Endothelial cell of umbilical vein (primary cell): ENCODE results near the gene NOB1. TPM values are rescaled to one million over a fixed set of nuclear protein-coding genes. Genes with fewer than 3 reads are reported as not detected.

Experiments used
- BruUV-seq: library from RNA; stranded (reverse); fragments of 400-500 nt; replicated peaks from 2 replicates; lab custom pipeline; 2021; lab: Mats Ljungman, UMichigan
- CTCF ChIA-PET: fragments of 300-600, 350-600 bp; sonication (Branson Sonifier 250); formaldehyde crosslinking; loops from one replicate; lab custom pipeline; 2021; ENCODE audit warnings: antibody characterized with exemption, inconsistent platforms; lab: Charles Lee
- POLR2A ChIA-PET: fragments of 300-600, 350-600 bp; sonication (Branson Sonifier 250); formaldehyde crosslinking; loops from one replicate; lab custom pipeline; 2021; ENCODE audit warnings: antibody characterized with exemption, inconsistent platforms; lab: Charles Lee
- DNase-seq: peaks from one replicate; pipeline ENCODE4 v3.0.0-alpha.2; 2011; ENCODE audit warnings: low read depth, low spot score
- FAIRE-seq: peaks from 2 replicates; lab custom pipeline; 2011; peaks lifted over from hg19 to GRCh38; lab: Jason Lieb, UNC
- H2AFZ ChIP-seq: 2 replicates; pipeline ENCODE4 v1.6.0; 2012; ENCODE audit warnings: low read depth, low read length, control low read depth, inconsistent platforms
- H3K27ac ChIP-seq: 2 replicates; pipeline ENCODE4 v1.5.1; 2011; ENCODE audit warnings: low read depth, mild to moderate bottlenecking, control low read depth, low read length, moderate library complexity; ENCODE audit not compliant: insufficient read depth
- H3K27me3 ChIP-seq, 2 experiments: 2 replicates each; pipeline versions ENCODE4 v1.6.0 to v1.6.1; 2011; ENCODE audit warnings: low read length in 2 of 2, mixed read lengths in 1 of 2; ENCODE audit not compliant: control insufficient read depth in 2 of 2, insufficient read depth in 2 of 2
- H3K36me3 ChIP-seq, 2 experiments: 2 replicates in 1 of 2; 3 replicates in 1 of 2; pipeline ENCODE4 v1.5.1; 2011; ENCODE audit warnings: low read length in 2 of 2, mild to moderate bottlenecking in 1 of 2, moderate library complexity in 1 of 2; ENCODE audit not compliant: control insufficient read depth in 2 of 2, insufficient read depth in 2 of 2; ENCODE audit errors: extremely low read depth in 1 of 2
- H3K4me1 ChIP-seq: 3 replicates; pipeline ENCODE4 v1.5.1; 2011; ENCODE audit warnings: mild to moderate bottlenecking, low read length; ENCODE audit not compliant: control insufficient read depth, insufficient read depth; ENCODE audit errors: extremely low read depth
- H3K4me2 ChIP-seq: 2 replicates; pipeline ENCODE4 v1.6.1; 2011; ENCODE audit warnings: low read length, control low read depth, mixed read lengths; ENCODE audit not compliant: insufficient read depth
- H3K4me3 ChIP-seq, 3 experiments: fragments of 200-600 bp in 1 of 3; sonication (generic), shearing (Covaris generic) in 1 of 3; replicated peaks in 1 of 3; 2 replicates each; pipeline ENCODE4 v1.5.1; 2011 to 2016; ENCODE audit warnings: control low read depth in 3 of 3, low read length in 3 of 3, mild to moderate bottlenecking in 2 of 3, inconsistent platforms in 1 of 3, low read depth in 1 of 3, moderate library complexity in 1 of 3; ENCODE audit not compliant: insufficient read depth in 1 of 3
- H3K79me2 ChIP-seq: 2 replicates; pipeline ENCODE4 v1.6.0; 2012; ENCODE audit warnings: low read length, inconsistent platforms; ENCODE audit not compliant: control insufficient read depth, insufficient read depth
- H3K9ac ChIP-seq: replicated peaks from 2 replicates; pipeline ENCODE3; 2011; ENCODE audit warnings: low read length, control low read depth; ENCODE audit not compliant: insufficient read depth; ENCODE audit errors: extremely low read depth
- H3K9me1 ChIP-seq: replicated peaks from 3 replicates; pipeline ENCODE4 v1.6.0; 2011; ENCODE audit warnings: mild to moderate bottlenecking, low read length; ENCODE audit not compliant: control insufficient read depth, insufficient read depth; ENCODE audit errors: extremely low read depth
- H3K9me3 ChIP-seq: replicated peaks from 2 replicates; pipeline ENCODE4 v1.5.1; 2012; ENCODE audit warnings: low read length, inconsistent platforms; ENCODE audit not compliant: control insufficient read depth, insufficient read depth
- H4K20me1 ChIP-seq: replicated peaks from 2 replicates; pipeline ENCODE3; 2011; ENCODE audit warnings: mild to moderate bottlenecking, low read length; ENCODE audit not compliant: control insufficient read depth, insufficient read depth; ENCODE audit errors: extremely low read depth
- CTCF ChIP-seq, 2 donors: IDR thresholded peaks; 1 replicate in 1 of 2; 2 replicates in 1 of 2; pipeline ENCODE4 v1.5.1; 2011; ENCODE audit warnings: low read length in 2 of 2, mild to moderate bottlenecking in 2 of 2, moderate library complexity in 2 of 2, control low read depth in 1 of 2, inconsistent platforms in 1 of 2, low read depth in 1 of 2; ENCODE audit not compliant: insufficient read depth in 1 of 2; ENCODE audit errors: extremely low read depth in 1 of 2
- EZH2 ChIP-seq: IDR thresholded peaks from 2 replicates; pipeline ENCODE4 v1.6.1; 2012; ENCODE audit warnings: borderline replicate concordance, low read depth, mild to moderate bottlenecking, moderate library complexity, low read length, inconsistent platforms; ENCODE audit not compliant: severe bottlenecking
- FOS ChIP-seq: IDR thresholded peaks from 2 replicates; pipeline ENCODE4 v1.6.1; 2011; ENCODE audit warnings: mild to moderate bottlenecking, low read length, moderate library complexity, borderline replicate concordance; ENCODE audit not compliant: insufficient read depth
- GATA2 ChIP-seq: IDR thresholded peaks from 2 replicates; pipeline ENCODE4 v1.7.0; 2011; ENCODE audit warnings: low read depth, mild to moderate bottlenecking, moderate library complexity, mixed read lengths, low read length; ENCODE audit not compliant: insufficient read length, insufficient read depth
- JUN ChIP-seq: IDR thresholded peaks from 2 replicates; pipeline ENCODE4 v1.6.1; 2011; ENCODE audit warnings: borderline replicate concordance, low read depth; ENCODE audit not compliant: insufficient read length, insufficient read depth
- MYC ChIP-seq: IDR thresholded peaks from one replicate; pipeline ENCODE4 v1.6.1; 2011; ENCODE audit warnings: mild to moderate bottlenecking, low read depth, low read length
- POLR2A ChIP-seq: IDR thresholded peaks from 2 replicates; pipeline ENCODE4 v1.6.1; 2012; ENCODE audit warnings: low read depth, mild to moderate bottlenecking, control low read depth, low read length
- POLR2AphosphoS5 ChIP-seq: IDR thresholded peaks from 2 replicates; pipeline ENCODE4 v1.6.1; 2012; ENCODE audit warnings: low read depth, mild to moderate bottlenecking, control low read depth, low read length, moderate library complexity; ENCODE audit not compliant: insufficient read depth
- dilution Hi-C: fragments of 300-500 bp; cut with MboI; formaldehyde crosslinking; loops from one replicate; pipeline ENCODE4 v1.15.0; 2019; ENCODE audit warnings: low sequenced_read_pairs; ENCODE audit not compliant: extremely low pct_ligation_motif_present
- intact Hi-C: fragments of 100-400 bp; cut with micrococcal nuclease; formaldehyde crosslinking; loops from one replicate; pipeline ENCODE4 v1.10.0; 2022
- polyA plus RNA-seq, 4 experiments: library from polyadenylated mRNA; depleted of rRNA in 3 of 4; stranded (reverse) in 3 of 4; unstranded in 1 of 4; fragments of >200 nt; gene quantifications; 2 replicates each; pipeline versions ENCODE4 v1.2.1 to v1.2.3, GENCODE V29; 2011 to 2012; ENCODE audit warnings: missing spikeins in 1 of 4
- total RNA-seq: library from RNA; stranded (reverse); gene quantifications from 2 replicates; pipeline ENCODE4 v1.2.3, GENCODE V29; 2021
- TF ChIP-seq, protein P1 (sequence below): IDR thresholded peaks from 2 replicates; pipeline ENCODE4 v1.6.1; 2011; ENCODE audit not compliant: insufficient read depth, insufficient read length

NOB1 gene
- total and polyA plus RNA-seq, 2 donors (not counting 3 experiments of a cell fraction or from before 2014, with no cell fraction given) = 65.4 to 66.5 TPM

DNA sequence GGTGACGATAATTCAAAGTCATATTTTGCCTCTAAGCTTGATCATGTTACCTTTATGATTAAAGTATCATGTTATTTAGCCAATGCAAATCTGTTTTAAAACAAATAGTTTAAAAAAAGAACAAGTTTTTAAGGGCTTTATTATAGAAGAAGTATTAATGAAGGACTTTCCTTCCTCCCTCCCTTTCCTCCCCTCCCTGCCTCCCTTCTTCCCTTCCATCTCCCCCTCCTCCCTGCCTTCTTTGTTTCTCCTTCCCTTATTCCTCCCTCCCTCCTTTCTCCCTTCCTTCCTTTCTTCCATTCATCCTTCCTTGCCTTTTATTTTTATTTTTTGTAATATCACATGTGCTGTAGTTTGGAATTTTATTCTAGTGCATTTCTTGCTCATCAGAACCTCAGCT lies 54.8 kb downstream of the NOB1 start:
- Histone ChIP-seq H3K27ac (no peak overlapping the region), H3K4me2 (no peak overlapping the region), H3K4me3 (no peak overlapping the region), H3K4me1 (peaks cover 4% of the 10 kb centered on the region), H3K27me3 (no peaks in the 10 kb centered on the region), H3K9me3 (no peaks in the 10 kb centered on the region), H4K20me1 (no peaks in the 10 kb centered on the region), H3K9ac (no peak overlapping the region), H3K9me1 (no peaks in the 10 kb centered on the region), H3K36me3 (peaks cover 3 to 9% of the 10 kb centered on the region in 2 experiments), H2AFZ (no peak overlapping the region), H3K79me2 (no peaks in the 10 kb centered on the region)
- intact Hi-C loops (no loop called here), dilution Hi-C loops (no loop called here)
- ChIA-PET POLR2A (no interaction called here), CTCF (interaction anchor here (0.9 kb wide), 1 partner anchor 55 kb away, joined by 5 read pairs; the partner anchor contains the start of gene NOB1)
- no peak for DNase-seq
- TF ChIP-seq CTCF (IDR thresholded peaks at IDR 0.05; ENCODE audit: extremely low read depth in 1 of 2, insufficient read depth in 1 of 2, low read depth in 1 of 2, low read length in 2 of 2) (no peak), JUN (no peak), POLR2A (no peak), EZH2 (no peak), FOS (no peak), GATA2 (no peak), MYC (no peak), POLR2AphosphoS5 (no peak)
- TF ChIP-seq, protein P1, sequence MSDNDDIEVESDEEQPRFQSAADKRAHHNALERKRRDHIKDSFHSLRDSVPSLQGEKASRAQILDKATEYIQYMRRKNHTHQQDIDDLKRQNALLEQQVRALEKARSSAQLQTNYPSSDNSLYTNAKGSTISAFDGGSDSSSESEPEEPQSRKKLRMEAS = no peak
- no peak for FAIRE-seq
- no TSS peak for BruUV-seq
